Measurements from ENCODE around the gene PRDX6.
"Not testable (repeated sequence)": the region's sequence is repeated elsewhere in the genome, so short reads cannot be mapped to it uniquely, and the experiment has no call there.

The PRDX6 gene

DNA sequence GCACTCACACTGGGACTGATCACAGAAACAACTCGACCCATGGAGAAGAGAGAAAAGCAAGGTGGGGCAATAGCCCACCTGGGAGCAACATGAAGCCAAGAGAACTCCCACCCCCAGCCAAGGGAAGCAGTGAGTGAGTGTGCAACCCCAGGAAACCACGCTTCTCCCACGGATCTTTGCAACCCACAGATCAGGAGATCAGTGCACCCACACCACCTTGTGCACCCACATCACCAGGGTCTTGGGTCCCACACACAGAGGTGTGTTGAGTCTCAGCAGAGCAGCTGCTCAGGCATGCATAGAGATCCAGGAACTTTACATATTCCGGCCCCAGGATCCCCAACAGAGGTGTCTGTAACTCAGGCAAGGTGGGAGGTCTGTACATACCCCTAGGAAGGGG lies 17.2 kb upstream of the PRDX6 start:
- TF ChIP-seq TCF7L2 (IDR thresholded peaks at IDR 0.05; ENCODE audit: borderline replicate concordance, low read depth, low read length) (no peak), ZFHX2 (tag by site-specific recombination; conservative IDR thresholded peaks at IDR 0.05) (peak; percentile 53), GLI2 (tag by site-specific recombination; IDR thresholded peaks at IDR 0.05; ENCODE audit: borderline replicate concordance, low read depth) (no peak), EGR2 (tag by site-specific recombination; IDR thresholded peaks at IDR 0.05; ENCODE audit: low read depth) (peak; percentile 82), SP3 (tag by site-specific recombination; IDR thresholded peaks at IDR 0.05) (no peak)
- POLR2A ChIA-PET: interaction anchor here (1.0 kb wide), 1 partner anchor 17 kb away, joined by 3 read pairs; the partner anchor contains the start of gene PRDX6
- CTCF ChIA-PET: interaction anchor here (1.1 kb wide), 1 partner anchor 21 kb away, joined by 3 read pairs; no protein-coding TSS in a partner anchor

GRCh38 chr1:173462666-173463065 lies 14.5 kb upstream of the PRDX6 start:
- H3K4me1 ChIP-seq (ENCODE audit: control insufficient read depth, insufficient read depth, low read length); H3K27ac ChIP-seq (ENCODE audit: extremely low read depth, low read depth, low read length); H3K9me3 ChIP-seq (ENCODE audit: control insufficient read depth, insufficient read depth, low read depth, low read length); H3K4me3 ChIP-seq (ENCODE audit: low read depth, low read length); CTCF ChIA-PET; POLR2A ChIA-PET: not testable (repeated sequence)
- TF ChIP-seq ZNF558 (tag by site-specific recombination; IDR thresholded peaks at IDR 0.05): peak; percentile 95
- peaks cover 0 to 21% of the 10 kb centered on the region in 2 experiments; a peak in 1 of 3 replicates for H3K36me3 ChIP-seq (ENCODE audit: control insufficient read depth in 2 of 2, insufficient read depth in 1 of 2, low read length in 2 of 2)

More for the DNA sequence above, 17.2 kb upstream of the PRDX6 start:
- Histone ChIP-seq H3K4me1 (ENCODE audit: control insufficient read depth, insufficient read depth, low read length) (no peaks in the 10 kb centered on the region), H3K9me3 (ENCODE audit: control insufficient read depth, insufficient read depth, low read depth, low read length) (no peaks in the 10 kb centered on the region), H3K36me3 (ENCODE audit: control insufficient read depth in 2 of 2, insufficient read depth in 1 of 2, low read length in 2 of 2) (peaks cover 0 to 21% of the 10 kb centered on the region in 2 experiments; a peak in 1 of 3 replicates), H3K27ac (ENCODE audit: extremely low read depth, low read depth, low read length) (no peak overlapping the region), H3K4me3 (ENCODE audit: low read depth, low read length) (no peak overlapping the region)

DNA sequence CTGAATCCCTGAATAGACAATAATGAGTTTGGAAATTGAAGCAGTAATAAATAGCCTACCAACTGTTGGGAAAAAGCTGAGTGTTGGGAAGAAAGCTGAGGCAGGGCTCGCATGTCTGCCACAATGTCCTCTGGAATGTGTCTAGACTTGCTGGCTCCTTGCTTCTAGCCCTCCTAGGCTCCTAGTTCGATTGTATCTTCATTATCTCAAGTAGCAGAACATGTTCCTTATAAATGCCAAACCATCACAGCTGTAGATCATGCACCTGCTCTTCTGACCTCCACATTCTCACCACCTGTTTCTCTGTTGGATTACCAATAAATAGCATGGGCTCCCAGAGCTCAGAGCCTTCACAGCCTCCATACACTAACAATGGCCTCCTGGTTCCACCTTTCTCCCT lies 12.9 kb upstream of the PRDX6 start:
- CTCF ChIA-PET; H3K27ac ChIP-seq (ENCODE audit: extremely low read depth, low read depth, low read length); H3K4me3 ChIP-seq (ENCODE audit: low read depth, low read length); POLR2A ChIA-PET; H3K4me1 ChIP-seq (ENCODE audit: control insufficient read depth, insufficient read depth, low read length); H3K9me3 ChIP-seq (ENCODE audit: control insufficient read depth, insufficient read depth, low read depth, low read length): not testable (repeated sequence)
- peaks cover 0 to 21% of the 10 kb centered on the region in 2 experiments; a peak in 1 of 3 replicates for H3K36me3 ChIP-seq (ENCODE audit: control insufficient read depth in 2 of 2, insufficient read depth in 1 of 2, low read length in 2 of 2)

GRCh38 chr1:173467426-173467825 lies 9.7 kb upstream of the PRDX6 start:
- POLR2A ChIA-PET: interaction anchor here (1.0 kb wide), 1 partner anchor 10 kb away, joined by 3 read pairs; the partner anchor contains the start of gene PRDX6
- TF ChIP-seq KLF9 (tag by site-specific recombination; IDR thresholded peaks at IDR 0.05; ENCODE audit: low read depth) (no peak), WT1 (tag by site-specific recombination; IDR thresholded peaks at IDR 0.05) (no peak), ZNF23 (tag by site-specific recombination; IDR thresholded peaks at IDR 0.05; ENCODE audit: borderline replicate concordance) (no peak), ZBTB17 (tag by site-specific recombination; IDR thresholded peaks at IDR 0.05) (no peak), ZNF791 (tag by site-specific recombination; IDR thresholded peaks at IDR 0.05) (no peak), ZSCAN16 (tag by site-specific recombination; IDR thresholded peaks at IDR 0.05) (no peak), OVOL3 (tag by site-specific recombination; IDR thresholded peaks at IDR 0.05) (no peak), HIC1 (tag by site-specific recombination; IDR thresholded peaks at IDR 0.05) (no peak), MZF1 (tag by site-specific recombination; IDR thresholded peaks at IDR 0.05; ENCODE audit: borderline replicate concordance) (no peak), ZNF416 (tag by site-specific recombination; IDR thresholded peaks at IDR 0.05) (no peak)
- TF ChIP-seq, protein P1, sequence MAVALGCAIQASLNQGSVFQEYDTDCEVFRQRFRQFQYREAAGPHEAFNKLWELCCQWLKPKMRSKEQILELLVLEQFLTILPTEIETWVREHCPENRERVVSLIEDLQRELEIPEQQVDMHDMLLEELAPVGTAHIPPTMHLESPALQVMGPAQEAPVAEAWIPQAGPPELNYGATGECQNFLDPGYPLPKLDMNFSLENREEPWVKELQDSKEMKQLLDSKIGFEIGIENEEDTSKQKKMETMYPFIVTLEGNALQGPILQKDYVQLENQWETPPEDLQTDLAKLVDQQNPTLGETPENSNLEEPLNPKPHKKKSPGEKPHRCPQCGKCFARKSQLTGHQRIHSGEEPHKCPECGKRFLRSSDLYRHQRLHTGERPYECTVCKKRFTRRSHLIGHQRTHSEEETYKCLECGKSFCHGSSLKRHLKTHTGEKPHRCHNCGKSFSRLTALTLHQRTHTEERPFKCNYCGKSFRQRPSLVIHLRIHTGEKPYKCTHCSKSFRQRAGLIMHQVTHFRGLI (tag by site-specific recombination; IDR thresholded peaks at IDR 0.05): no peak
- Histone ChIP-seq H3K27ac (ENCODE audit: extremely low read depth, low read depth, low read length) (no peak overlapping the region), H3K9me3 (ENCODE audit: control insufficient read depth, insufficient read depth, low read depth, low read length) (no peaks in the 10 kb centered on the region), H3K4me3 (ENCODE audit: low read depth, low read length) (no peak overlapping the region), H3K36me3 (ENCODE audit: control insufficient read depth in 2 of 2, insufficient read depth in 1 of 2, low read length in 2 of 2) (peaks cover 0 to 3% of the 10 kb centered on the region in 2 experiments; a peak in 1 of 3 replicates), H3K4me1 (ENCODE audit: control insufficient read depth, insufficient read depth, low read length) (no peaks in the 10 kb centered on the region)
- CTCF ChIA-PET: no interaction called here
